ENCODE results near the gene PLEKHA6.

Gene PLEKHA6

DNA sequence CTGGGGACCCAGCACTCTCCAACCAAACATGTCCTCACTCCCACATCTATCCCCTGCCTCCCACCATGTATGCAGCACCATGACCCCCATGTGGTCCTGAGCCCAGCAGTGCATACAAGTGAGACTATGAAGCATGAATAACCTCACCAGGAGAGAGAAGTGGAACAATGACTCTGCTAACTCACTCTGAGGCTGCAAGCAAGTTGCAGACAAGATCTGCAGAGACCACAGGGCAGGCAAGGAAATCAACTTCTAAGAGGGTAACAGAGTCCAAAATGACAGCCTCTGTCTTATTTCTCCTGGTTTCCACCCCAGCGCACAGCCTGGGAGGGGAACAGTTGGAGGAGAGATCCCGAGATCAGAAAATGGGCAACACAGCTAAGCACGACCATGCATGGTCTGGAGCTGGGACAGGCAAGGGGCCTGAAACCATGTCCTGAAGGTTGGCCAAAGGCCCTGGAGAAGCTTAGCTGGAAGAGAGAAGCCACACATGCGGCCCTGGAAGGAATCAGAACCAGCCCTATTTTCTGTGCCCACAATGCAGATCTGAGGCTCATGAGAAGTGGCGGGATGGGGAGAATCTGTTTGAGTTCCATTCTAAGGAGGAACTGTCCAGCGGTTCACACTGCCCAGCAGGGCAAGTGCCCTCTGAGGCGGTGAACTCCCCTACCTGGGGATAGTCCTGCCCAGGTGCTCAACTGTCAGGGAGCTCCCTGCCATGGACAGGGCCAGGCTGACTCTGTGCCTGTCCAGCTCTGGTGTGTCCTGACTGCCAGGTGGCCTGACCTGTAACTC, 181.0 kb downstream of the PLEKHA6 start:
- H2AFZ ChIP-seq (ENCODE audit: low read depth): no peak overlapping the region
- no peak overlapping the region for H3K27ac ChIP-seq
- H3K36me3 ChIP-seq (ENCODE audit: insufficient read depth): no peaks in the 10 kb centered on the region
- H4K20me1 ChIP-seq (ENCODE audit: insufficient read depth): no peaks in the 10 kb centered on the region
- H3K4me1 ChIP-seq (ENCODE audit: low read depth, poor library complexity, severe bottlenecking): no peaks in the 10 kb centered on the region
- H3K9ac ChIP-seq: no peak overlapping the region
- TF ChIP-seq, protein P1, sequence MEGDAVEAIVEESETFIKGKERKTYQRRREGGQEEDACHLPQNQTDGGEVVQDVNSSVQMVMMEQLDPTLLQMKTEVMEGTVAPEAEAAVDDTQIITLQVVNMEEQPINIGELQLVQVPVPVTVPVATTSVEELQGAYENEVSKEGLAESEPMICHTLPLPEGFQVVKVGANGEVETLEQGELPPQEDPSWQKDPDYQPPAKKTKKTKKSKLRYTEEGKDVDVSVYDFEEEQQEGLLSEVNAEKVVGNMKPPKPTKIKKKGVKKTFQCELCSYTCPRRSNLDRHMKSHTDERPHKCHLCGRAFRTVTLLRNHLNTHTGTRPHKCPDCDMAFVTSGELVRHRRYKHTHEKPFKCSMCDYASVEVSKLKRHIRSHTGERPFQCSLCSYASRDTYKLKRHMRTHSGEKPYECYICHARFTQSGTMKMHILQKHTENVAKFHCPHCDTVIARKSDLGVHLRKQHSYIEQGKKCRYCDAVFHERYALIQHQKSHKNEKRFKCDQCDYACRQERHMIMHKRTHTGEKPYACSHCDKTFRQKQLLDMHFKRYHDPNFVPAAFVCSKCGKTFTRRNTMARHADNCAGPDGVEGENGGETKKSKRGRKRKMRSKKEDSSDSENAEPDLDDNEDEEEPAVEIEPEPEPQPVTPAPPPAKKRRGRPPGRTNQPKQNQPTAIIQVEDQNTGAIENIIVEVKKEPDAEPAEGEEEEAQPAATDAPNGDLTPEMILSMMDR (conservative IDR thresholded peaks at IDR 0.05; ENCODE audit: low read depth, low read length): no peak
- H3K4me2 ChIP-seq: no peak overlapping the region
- H3K27me3 ChIP-seq (ENCODE audit: insufficient read depth, low read depth): peaks cover 11% of the 10 kb centered on the region; the same call in 1 of the 2 replicates
- no peaks in the 10 kb centered on the region for H3K79me2 ChIP-seq (ENCODE audit: insufficient read depth, low read depth)
- no peak overlapping the region for H3K4me3 ChIP-seq (IDR thresholded peaks at IDR 0.05; ENCODE audit: insufficient read depth, low read depth, low read length)

DNA sequence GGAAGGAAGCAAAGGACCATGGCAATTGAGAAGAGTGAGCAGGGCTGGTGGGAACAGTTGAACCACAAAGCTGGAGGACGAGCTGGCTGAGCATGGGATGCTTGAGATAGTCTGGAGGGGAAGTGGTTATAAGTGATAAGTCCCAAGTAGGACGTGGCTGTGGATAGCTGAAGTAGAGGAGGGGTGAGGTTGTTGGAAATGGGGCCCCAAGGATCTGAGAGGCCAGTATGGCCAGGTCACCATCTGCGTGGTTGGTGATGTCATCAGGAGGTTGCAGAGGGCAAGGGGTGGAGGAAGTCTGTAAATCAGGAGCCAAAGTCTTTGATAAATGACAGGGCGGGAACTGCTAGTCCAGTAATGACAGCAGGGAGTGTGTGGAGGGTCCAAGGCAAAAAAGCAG, 182.6 kb downstream of the PLEKHA6 start:
- H3K9ac ChIP-seq: no peak overlapping the region
- no peak overlapping the region for H3K4me3 ChIP-seq (IDR thresholded peaks at IDR 0.05; ENCODE audit: insufficient read depth, low read depth, low read length)
- no peak overlapping the region for H3K27ac ChIP-seq
- no peak overlapping the region for H2AFZ ChIP-seq (ENCODE audit: low read depth)
- peaks cover 11% of the 10 kb centered on the region; the same call in 1 of the 2 replicates for H3K27me3 ChIP-seq (ENCODE audit: insufficient read depth, low read depth)
- TF ChIP-seq, protein P1 (conservative IDR thresholded peaks at IDR 0.05; ENCODE audit: low read depth, low read length): no peak
- H4K20me1 ChIP-seq (ENCODE audit: insufficient read depth): no peaks in the 10 kb centered on the region
- H3K79me2 ChIP-seq (ENCODE audit: insufficient read depth, low read depth): no peaks in the 10 kb centered on the region
- H3K36me3 ChIP-seq (ENCODE audit: insufficient read depth): no peaks in the 10 kb centered on the region
- no peaks in the 10 kb centered on the region for H3K4me1 ChIP-seq (ENCODE audit: low read depth, poor library complexity, severe bottlenecking)
- no peak overlapping the region for H3K4me2 ChIP-seq

DNA sequence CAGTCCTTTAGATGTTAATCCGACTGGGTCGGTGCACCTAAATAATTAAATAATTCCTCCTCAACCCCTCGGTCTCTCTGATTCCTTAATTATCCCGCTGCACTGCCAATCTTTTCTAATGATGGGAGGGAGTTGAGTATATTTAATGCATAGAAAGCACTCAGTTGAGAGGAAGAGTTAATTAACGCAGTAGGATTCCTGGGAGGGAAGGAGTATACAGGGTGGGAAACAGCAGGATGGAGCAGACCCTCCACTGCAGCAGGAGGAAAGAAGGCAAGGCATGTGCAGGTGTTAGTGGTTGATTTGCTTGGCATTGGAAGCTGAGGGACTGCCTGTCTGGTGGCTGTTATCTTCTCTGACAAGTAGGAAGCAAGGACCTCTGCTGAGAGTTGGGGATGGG, 183.7 kb downstream of the PLEKHA6 start:
- no peak overlapping the region for H3K4me3 ChIP-seq (IDR thresholded peaks at IDR 0.05; ENCODE audit: insufficient read depth, low read depth, low read length)
- no peaks in the 10 kb centered on the region for H3K36me3 ChIP-seq (ENCODE audit: insufficient read depth)
- peaks cover 11% of the 10 kb centered on the region; the same call in 1 of the 2 replicates for H3K27me3 ChIP-seq (ENCODE audit: insufficient read depth, low read depth)
- H3K9ac ChIP-seq: no peak overlapping the region
- no peak overlapping the region for H3K4me2 ChIP-seq
- H3K4me1 ChIP-seq (ENCODE audit: low read depth, poor library complexity, severe bottlenecking): no peaks in the 10 kb centered on the region
- TF ChIP-seq, protein P1 (conservative IDR thresholded peaks at IDR 0.05; ENCODE audit: low read depth, low read length): no peak
- no peak overlapping the region for H2AFZ ChIP-seq (ENCODE audit: low read depth)
- no peak overlapping the region for H3K27ac ChIP-seq
- H3K79me2 ChIP-seq (ENCODE audit: insufficient read depth, low read depth): no peaks in the 10 kb centered on the region
- H4K20me1 ChIP-seq (ENCODE audit: insufficient read depth): no peaks in the 10 kb centered on the region

DNA sequence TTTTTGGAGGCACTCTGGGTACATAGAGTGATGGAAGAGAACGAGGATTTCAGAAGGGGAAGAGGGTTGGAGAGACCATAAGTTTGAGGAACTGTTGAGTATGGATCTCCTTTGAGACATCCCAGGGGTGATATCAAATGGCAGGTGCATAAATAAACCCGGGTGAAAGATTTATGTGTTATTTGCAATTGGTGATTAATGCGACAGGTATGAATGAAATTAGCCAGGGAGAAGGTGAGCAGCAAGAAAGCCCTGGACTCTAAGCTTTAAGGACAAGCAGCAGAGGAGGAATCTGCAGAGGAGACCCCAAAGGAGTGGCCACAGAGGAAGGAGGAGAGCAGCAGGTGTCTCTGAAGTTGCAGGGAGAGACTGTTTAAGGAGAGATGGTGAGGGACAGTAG, 184.8 kb downstream of the PLEKHA6 start:
- peaks cover 11% of the 10 kb centered on the region; the same call in 1 of the 2 replicates for H3K27me3 ChIP-seq (ENCODE audit: insufficient read depth, low read depth)
- H4K20me1 ChIP-seq (ENCODE audit: insufficient read depth): no peaks in the 10 kb centered on the region
- no peak overlapping the region for H3K9ac ChIP-seq
- H3K4me3 ChIP-seq (IDR thresholded peaks at IDR 0.05; ENCODE audit: insufficient read depth, low read depth, low read length): no peak overlapping the region
- H3K4me2 ChIP-seq: no peak overlapping the region
- no peaks in the 10 kb centered on the region for H3K4me1 ChIP-seq (ENCODE audit: low read depth, poor library complexity, severe bottlenecking)
- H3K79me2 ChIP-seq (ENCODE audit: insufficient read depth, low read depth): no peaks in the 10 kb centered on the region
- no peaks in the 10 kb centered on the region for H3K36me3 ChIP-seq (ENCODE audit: insufficient read depth)
- TF ChIP-seq, protein P1 (conservative IDR thresholded peaks at IDR 0.05; ENCODE audit: low read depth, low read length): no peak
- no peak overlapping the region for H2AFZ ChIP-seq (ENCODE audit: low read depth)
- H3K27ac ChIP-seq: no peak overlapping the region

All from KMS-11 (cell line).